ENCODE results near the gene STIP1. TPM values are rescaled to one million over a fixed set of nuclear protein-coding genes. Genes with fewer than 3 reads are reported as not detected.
A peak's percentile ranks its signal among the peaks of the same experiment; 100 is the strongest.
"Not testable (repeated sequence)": the region's sequence is repeated elsewhere in the genome, so short reads cannot be mapped to it uniquely, and the experiment has no call there.

Gene STIP1
- total RNA-seq, 1 experiment from 2014 or later: 306 TPM

DNA sequence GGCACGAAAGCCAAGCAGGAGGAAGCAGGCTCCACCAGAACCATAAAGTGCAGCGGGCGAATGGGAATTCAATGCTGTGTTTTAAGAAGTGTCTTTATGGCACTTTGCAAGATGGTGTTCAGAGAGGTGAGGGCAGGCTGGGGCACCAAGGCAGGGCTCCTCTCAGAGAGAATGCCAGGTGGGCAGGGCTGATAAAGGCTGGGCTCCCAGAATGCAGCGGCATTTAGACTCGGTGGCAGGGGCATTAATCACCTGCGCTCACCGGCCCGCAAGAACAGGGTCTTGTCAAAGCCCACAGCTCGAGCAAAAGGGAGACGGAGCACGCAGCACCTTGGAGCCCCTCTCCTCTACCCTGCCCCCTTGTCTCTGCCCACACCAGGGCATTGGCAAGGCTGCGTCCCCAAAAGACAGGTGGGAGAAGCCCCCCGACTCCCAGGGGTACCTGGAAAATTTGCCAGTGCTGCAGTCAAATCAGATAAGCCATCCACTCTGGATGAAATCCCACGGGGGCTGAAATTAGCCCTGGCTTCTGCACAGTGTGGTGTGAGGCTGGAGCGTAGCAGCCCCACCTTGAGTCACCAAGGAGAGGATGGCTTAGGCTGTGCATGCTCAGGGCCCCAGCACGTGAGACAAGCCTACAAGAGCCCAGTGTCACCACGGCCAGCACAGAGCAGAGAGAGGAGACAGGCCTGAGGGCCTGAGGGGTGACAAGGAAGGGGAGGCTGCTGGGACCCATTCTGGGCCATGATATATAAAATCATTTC lies 28.2 kb upstream of the STIP1 start:
- no peak for DNase-seq (ENCODE audit: low read depth)

DNA sequence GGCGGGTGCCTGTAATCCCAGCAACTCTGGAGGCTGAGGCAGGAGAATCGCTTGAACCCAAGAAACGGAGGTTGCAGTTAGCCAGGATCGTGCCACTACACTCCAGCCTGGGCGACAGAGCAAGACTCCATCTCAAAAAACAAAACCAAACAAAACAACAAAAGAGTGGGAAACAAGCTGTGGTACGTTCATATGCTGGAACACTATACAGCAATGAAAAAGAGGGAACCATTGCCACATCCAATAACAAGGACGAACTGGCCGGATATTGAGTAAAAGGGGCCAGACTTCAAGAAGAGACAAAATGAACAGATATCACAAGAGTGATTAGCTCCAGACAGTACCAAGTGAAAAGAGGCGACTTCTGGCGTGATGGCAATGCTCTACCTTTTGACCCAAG lies 24.9 kb upstream of the STIP1 start:
- DNase-seq (ENCODE audit: low read depth): no peak

DNA sequence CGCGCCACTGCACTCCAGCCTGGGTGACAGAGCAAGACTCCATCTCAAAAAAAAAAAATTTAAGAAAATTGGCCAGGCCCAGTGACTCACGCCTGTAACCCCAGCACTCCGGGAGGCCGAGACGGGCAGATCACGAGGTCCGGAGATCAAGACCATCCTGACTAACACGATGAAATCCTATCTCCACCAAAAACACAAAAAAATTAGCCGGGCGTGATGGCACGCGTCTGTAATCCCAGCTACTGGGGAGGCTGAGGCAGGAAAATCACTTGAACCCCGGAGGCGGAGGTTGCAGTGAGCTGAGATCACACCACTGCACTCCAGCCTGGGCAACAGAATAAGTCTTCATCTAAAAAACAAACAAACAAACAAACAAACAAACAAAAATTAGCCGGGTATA lies 23.2 kb upstream of the STIP1 start:
- not testable (repeated sequence) for DNase-seq (ENCODE audit: low read depth)

DNA sequence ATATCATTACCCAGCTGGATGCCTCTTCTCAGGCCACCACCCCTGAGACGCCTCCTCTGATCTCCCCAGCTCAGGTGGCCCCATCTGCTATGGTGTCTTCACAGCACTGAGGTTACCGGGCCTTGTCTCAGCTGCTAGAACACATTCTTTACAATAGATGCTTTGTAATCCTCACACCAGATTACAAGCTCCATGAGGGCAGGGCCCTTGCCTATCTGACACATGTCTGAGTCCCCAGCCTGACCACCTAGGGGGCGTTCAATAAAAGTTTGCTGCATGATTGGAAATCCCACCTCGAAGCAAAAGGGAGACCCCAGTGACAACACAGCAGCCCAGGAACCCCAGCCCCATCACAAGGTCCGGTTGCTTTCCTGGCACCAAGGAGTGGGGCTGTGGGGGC lies 22.0 kb upstream of the STIP1 start:
- no peak for DNase-seq (ENCODE audit: low read depth)

DNA sequence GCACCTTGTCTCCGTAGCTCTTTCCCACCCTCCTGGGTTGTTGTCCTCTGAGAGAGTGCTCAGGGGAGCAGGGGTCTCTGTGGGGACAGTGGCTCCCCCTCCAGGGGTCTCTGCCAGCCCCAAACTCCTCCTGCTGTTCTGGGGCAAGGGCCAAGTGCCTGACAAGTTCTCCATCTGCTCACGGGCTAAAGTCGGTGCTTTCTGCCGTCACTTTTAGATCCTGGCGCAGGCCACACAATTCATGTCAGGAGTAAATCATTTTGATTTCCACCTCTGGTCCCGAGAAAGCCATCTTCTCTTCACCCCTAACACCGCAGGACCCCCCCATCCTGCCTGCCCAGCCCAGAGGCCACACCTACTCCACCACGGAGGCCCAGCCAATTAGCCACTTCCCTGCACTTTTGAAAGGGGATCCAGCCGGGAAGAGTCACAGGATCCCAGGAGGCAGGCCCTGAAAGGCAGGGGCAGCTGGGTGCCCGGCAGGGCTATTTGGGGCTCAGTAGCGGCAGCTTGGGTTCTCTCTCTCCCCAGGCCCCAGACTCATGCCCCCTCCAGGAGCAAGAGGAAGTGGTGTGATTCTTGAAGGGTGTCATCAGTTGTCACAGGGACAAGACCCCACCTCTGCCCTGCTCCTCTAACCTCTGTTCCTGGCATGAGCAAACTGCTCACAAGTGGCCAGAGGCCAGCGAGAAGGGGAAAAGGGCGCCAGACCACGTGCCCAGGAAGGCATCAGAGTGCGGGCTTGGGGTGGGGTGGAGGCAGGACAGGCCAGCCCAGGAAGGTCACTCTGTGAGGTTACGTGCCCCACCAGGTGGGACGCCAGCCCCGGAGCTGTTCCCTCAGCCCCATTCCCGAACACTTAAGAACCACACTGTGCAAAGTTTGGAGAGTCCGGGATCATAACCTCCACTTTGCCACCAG lies 21.3 kb upstream of the STIP1 start:
- peak; percentile 28 for DNase-seq (ENCODE audit: low read depth)

DNA sequence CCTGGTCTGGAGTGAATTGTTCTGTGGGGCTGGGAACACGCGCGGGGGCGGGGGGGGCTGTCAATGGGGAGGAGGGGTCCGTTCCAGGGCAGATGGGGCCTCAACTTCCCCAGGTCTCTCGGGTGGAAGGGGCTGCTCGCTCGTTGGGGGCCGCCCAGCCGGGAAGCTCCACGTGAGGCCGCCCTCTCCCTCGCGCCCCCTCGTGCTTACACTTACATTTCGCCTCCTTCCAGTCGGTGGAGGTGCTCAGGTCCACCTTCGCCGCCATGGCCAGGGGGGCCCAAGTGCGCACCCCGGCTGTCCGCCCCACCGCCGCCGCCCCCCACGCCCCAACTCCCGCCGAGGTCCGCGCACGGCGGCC lies 20.5 kb upstream of the STIP1 start:
- no peak for DNase-seq (ENCODE audit: low read depth)

DNA sequence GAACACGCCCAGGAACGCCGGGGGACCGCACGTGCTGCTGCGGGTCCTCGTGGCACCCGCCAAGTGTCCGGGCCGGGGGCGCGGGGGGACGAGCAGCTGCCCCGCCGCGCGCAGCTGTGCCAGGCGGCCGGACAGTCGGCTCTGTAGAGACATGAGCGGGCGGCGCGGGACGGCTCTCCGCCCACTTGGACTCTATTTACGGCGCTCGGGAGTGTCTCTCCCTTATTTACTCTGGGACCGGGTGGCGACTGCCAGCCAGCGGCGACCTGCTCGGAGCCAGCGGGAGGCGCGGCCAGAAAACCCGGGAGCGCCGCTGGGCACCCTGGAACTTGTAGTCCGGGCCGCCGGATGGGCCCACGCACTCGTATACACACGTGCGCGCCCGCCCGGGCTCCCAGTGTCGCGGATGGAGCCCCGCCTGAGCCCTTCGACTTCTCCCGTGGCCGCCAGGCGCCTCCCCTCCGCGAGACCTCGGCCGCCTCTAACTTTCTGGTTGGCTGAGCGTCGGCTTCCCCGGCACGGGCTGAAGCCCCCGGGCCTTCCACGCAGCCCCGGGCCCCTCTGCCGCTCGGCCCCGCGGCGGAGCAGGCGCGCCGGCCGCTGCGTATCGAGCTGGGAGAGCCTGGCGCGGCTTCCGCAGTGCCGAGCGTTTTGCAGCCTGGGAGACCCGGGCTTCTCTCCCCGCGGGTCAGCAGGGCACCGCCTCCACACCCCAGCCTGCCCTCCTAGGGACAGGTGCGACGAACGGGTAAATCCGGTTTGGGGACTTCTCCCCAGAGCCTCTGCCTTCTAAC lies 19.9 kb upstream of the STIP1 start, which contains the start of gene MACROD1:
TSS of gene MACROD1 (minus strand) at position 272 of the 794 bp plus-strand sequence. CDS start at position 153, 119 bp downstream.
- DNase-seq (ENCODE audit: low read depth): peak; percentile 88

DNA sequence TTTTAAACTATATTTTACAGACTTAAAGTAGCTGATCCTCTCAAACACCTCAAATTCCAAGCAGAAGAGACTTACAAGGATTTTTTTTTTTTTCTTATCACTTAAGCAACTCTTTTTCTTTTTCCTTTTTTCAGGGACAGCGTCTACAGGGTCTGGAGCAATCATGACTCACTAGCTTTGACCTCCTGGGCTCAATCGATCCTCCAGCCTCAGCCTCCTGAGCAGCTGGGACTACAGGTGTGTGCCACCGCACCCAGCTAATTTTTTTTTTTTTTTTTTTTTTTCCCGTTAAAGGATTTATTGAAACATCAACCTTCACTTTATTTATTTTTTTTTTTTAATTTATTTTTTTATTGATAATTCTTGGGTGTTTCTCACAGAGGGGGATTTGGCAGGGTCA lies 15.6 kb upstream of the STIP1 start:
- DNase-seq (ENCODE audit: low read depth): no peak

DNA sequence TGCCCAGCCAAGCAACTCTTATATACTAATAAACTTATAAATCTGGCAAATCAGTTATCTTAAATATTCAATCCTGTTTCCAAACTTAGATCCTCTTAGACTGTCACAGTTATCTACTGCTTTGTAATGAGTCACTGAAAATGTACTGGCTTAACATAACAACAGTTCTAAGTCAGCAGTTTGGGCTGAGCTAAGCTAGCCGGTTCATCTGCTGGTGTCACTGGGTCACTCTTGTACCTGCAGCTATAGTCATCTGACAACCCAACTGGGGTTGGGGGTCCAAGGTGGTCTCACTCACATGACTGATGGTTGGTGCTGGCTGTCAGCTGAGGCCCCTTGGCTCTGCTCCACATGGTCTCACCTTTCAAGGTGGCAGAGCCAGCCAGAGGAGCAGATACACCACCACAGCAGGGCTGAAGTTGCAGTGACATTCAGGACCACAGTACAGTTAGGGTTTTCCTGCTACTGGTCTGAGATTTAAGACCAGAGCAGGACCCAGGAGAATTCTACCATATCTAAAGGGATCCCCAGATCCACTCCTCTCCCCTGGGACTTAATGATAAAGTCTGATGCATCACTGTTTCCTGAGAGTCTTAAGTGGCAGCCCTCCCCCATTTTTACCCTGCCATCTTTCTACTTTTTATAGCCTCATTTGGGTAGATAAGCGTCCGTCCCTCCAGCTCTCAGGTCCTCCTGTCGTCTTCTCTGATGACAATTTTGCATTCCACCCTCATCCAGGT lies 12.2 kb upstream of the STIP1 start:
- no peak for DNase-seq (ENCODE audit: low read depth)

DNA sequence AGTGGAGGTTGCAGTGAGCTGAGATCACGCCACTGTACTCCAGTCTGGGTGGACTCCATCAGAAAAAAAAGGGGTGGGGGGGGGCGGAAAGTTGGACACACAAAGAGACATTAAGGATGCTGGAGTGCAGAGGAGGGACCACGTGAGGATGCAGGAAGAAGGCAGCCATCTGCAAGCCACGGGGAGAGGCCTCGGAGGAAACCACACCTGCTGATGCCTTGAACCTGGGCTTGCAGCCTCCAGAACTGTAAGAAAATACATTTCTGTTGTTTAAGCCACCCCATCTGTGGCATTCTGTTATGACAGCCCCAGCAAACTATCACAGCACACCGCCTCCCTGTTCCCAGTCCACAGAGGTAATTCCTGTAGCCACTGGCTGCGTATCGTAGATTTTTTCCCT lies 9.2 kb upstream of the STIP1 start:
- no peak for DNase-seq (ENCODE audit: low read depth)

DNA sequence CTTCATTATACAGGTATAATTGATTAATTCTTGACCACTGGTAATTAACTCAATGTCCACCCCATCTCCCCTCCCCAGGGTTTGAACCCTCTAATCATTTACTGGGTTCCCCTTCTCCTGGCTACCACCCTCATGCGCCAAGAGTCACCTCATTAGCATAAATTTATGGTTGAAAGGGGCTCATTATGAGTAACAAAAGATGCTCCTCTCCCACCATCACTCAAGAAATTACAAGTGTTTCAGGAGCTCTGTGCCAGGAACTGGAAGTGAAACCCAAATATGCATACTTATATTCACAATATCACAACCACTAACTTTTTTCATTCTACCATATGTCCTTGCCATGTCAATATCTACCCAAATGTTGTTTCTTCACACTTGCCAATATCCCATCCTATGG lies 7.8 kb upstream of the STIP1 start:
- DNase-seq (ENCODE audit: low read depth): no peak

DNA sequence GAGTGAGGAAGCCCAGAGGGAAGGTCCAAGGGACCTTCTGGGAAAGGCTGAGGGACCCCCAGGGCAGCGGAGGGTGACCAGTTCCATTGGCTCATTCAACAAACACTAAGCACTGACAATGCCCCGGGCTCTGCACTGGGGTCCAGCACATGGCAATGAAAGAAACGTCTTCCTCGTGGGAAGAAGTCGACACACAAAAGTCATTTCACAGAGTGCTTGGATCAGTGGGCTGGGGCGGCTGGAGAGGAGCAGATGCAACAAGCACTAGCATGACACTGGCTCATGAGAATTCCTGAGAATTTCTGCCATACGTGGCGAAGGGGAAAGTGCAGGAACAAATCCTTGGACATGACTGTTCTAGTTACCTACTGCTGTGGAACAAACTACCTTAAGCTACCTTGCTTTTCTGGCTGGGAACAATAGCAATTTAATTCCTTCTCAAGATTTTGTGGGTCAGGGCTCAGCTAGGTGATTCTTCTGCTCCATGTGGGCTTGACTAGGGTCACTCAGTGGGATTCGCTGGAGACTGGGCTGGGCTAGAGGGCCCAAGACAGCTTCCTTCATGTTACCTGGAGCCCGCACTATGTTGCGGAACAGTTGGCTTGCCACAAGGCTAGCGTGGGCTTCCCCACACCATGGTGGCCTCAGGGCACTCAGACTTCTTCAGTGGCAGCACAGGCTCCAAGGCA lies 6.9 kb upstream of the STIP1 start:
- DNase-seq (ENCODE audit: low read depth): no peak

DNA sequence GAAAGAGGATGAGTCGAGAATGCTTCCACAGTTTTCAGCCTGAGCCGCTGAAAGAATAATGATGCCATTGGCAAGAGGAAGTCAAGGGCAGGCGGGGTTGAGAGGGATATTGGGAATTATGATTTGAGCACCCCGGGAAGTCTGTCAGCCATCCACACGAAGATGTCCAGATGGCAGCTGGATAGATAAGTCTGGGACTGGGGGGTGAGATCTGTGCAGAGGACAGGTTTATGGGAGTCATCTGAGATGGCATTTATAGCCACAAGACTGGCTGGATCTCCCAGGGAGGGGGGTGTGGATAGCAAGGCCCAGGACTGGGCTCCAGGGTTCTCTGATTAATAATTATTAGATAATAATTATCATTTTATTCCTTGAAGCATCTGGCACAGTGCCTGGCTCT lies 5.1 kb upstream of the STIP1 start:
- DNase-seq (ENCODE audit: low read depth): no peak

DNA sequence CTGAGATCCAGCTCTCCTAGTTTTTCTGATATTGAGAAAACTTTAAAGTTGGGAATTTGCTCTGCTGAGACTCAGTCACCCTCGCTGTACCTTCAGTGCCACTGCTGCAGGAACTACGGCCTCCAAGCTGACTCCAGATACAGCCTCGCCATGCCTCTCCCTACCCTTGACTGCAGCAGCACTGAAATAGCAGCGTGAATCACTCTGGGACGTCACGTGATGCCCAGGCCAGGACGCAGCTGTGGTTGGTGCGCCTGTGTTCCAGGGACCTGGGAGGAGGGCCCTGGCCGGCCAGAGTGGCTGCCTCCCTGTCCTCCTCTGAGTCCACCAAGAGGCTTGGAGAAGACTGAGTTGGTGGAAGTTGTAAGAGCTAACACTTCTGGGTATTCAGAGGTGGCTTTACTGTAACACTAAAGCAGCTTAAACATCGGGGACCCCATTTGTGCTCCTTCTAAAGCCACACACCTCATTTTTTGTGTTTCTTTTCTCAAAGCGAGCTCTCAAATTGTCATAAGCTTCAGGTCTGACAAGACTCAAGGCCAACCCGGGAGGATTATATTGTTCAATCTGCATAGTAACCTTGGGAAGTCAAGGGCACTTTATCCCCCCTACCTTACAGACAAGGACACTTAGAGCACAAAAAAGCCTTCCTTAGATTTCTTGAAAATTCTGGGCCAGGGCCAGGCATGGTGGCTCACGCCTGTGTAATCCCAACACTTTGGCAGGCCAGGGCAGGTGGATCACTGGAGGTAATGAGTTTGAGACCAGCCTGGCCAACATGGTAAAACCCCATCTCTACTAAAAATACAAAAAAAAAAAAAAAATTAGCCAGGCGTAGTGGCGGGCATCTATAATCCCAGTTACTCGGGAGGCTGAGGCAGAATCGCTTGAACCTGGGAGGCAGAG lies 4.2 kb upstream of the STIP1 start:
- peak; percentile 92 for DNase-seq (ENCODE audit: low read depth)

DNA sequence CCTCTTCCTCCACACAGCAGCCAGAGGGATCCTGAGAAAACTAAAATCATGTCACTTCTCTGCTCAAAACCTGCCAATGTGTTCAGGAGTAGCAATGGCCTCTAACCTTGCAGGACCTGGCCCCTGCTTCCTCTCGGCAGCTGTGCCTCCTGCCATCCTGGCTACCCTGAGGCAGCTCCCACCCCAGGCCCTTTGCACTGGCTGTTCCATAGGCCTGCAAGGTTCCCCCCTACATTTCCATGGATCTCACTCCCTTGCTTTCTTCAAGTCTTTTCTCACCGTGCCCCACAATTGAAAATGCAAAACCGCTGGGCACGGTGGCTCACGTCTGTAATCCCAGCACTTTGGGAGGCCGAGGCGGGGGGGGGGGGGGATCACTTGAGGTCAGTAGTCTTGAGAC lies 2.1 kb upstream of the STIP1 start:
- DNase-seq (ENCODE audit: low read depth): no peak

DNA sequence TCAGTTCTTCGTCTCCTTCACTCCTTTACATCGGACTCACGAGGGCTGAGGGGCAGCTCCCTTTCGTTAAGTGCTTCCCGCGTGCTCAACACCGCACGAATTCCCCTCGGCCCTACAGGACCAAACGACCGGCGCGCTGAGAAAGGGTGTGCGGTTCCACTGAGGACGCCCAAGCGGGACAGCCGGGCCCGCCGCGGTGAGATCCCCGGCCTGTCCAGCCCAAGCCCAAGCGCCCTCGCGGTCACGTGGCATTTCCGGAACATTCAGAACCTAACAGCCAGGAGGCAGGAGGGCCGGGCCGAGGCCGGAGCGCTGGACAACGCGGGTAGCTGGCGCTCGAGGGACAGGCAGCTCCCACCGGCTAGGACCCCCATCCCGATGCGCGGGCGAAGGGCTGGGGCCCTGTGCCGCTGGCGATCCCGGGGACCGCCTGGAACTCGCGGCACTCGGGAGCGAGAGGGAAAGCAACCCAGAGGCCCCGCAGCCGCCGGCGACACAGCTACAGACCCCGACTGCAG lies 737 bp upstream of the STIP1 start:
- peak; percentile 84 for DNase-seq (ENCODE audit: low read depth)

DNA sequence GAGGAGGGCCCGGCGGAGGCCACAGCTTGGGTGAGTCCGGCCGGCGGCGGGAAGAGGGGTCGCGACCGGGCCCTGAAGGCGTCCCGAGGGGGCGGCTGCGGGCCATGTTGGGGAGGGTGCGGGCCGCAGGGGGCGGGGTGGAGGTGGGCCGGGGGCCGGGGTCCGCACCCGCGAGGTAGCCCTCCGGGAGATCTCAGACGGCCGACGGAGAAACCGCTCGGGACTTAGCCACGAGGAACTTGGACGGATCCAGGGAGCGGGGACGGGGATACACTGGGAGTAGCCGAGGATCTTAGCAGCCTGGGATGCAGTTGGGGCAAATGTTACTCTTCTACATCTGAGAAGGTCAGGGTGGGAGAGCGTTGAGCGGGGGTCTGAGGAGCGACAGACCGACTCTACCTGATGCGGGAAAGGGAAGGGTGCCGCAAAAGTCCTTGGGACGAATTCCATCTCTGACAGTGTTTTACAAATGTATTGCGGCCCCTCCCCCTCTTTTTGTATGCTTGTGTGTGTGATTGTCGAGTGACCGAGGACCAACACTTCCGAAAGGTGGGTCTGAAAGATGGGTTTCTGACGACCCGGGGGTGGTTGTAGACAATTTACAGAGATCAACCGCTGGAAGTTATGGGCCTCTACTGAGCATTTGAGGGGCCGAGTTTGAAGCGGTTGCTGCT lies 658 bp downstream of the STIP1 start:
- DNase-seq (ENCODE audit: low read depth): peak; percentile 26

DNA sequence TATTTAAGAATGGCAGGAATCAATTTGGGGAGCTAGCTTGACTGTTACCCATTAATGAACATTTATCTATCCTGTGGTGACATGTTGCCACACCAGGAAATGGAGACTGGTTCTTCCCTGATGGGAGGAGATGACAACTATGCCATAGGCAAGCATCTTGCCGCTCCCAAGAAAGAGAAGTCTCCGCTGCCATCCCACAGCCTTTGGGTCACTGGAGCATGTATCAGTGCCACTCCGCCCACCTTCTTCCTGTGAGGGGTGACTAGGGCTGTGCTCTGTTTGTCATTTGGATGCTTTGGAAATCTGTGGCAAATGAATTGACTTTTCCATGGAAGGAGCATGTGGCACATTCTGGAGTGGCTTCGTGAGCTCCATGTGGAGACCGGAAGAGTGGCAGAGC lies 6.5 kb downstream of the STIP1 start:
- DNase-seq (ENCODE audit: low read depth): no peak

DNA sequence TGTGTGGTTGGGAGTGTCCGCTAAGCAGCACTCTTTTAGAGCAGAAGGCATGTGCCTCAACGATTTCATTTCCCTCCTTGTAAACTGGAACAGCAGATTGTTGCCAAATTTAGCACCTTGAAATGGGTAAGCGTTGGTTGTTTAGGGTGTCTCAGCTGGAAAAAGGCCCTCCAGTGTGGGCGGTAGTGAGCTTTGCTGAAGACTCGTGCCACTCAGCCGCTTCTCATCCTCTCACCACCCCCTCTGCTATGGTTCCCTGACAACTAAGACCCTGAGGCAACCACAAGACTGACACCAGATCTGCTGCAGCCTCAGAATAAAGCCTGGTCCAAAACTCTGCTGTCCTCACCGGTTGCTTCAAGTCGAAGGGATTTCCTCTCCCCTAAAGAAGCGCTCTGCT lies 10.7 kb downstream of the STIP1 start:
- no peak for DNase-seq (ENCODE audit: low read depth)
